ENCODE results near the gene USP44. TPM values are rescaled to one million over a fixed set of nuclear protein-coding genes. Genes with fewer than 3 reads are reported as not detected.

The USP44 gene
- total RNA-seq, 1 donor, result 0.36 TPM

- Histone ChIP-seq H3K4me3 (ENCODE audit: insufficient read depth, low read length) (no peak overlapping the region), H2AFZ (ENCODE audit: low read length) (no peak overlapping the region), H3K9me3 (ENCODE audit: low read depth, low read length) (no peaks in the 10 kb centered on the region), H3K4me1 (ENCODE audit: insufficient read depth, low read length) (no peaks in the 10 kb centered on the region), H3K4me2 (ENCODE audit: insufficient read depth, low read length) (no peak overlapping the region), H3K27me3 (ENCODE audit: insufficient read depth, low read length) (no peaks in the 10 kb centered on the region), H3K27ac (ENCODE audit: low read depth, low read length) (no peak overlapping the region), H4K20me1 (ENCODE audit: insufficient read depth, low read length) (no peaks in the 10 kb centered on the region), H3K36me3 (ENCODE audit: insufficient read depth, low read length) (no peaks in the 10 kb centered on the region), H3K79me2 (ENCODE audit: insufficient read depth, low read length) (no peaks in the 10 kb centered on the region)
- no peak for TF ChIP-seq CTCF (IDR thresholded peaks at IDR 0.05; ENCODE audit: extremely low read depth, low read depth, low read length)
- DNase-seq (ENCODE audit: insufficient read length, low spot score, missing footprints), result no peak
Observed at GRCh38 chr12:95522692-95523091, 28.6 kb downstream of the USP44 start.

DNA sequence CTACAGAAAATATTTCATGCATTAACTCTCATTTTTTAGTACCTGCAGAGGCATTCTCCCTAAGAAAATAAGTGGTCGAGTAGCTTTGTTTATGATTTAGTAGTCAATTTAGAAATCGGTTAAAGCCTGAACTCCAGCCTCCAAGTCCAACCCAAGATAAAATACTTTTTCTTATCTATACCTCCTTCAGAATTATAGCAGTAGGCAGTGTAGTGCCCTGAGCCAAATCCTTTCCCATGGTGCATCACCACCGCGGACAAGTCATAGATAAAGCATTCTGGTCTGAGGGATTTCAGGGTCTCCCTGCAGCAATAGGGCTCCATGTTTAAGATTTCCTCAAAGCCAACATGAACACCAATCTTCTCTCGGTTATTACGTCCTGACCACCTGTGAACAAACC is 30.5 kb downstream of the USP44 start:
- Histone ChIP-seq H3K4me3 (ENCODE audit: insufficient read depth, low read length) (no peak overlapping the region), H3K36me3 (ENCODE audit: insufficient read depth, low read length) (no peaks in the 10 kb centered on the region), H3K9me3 (ENCODE audit: low read depth, low read length) (no peaks in the 10 kb centered on the region), H3K79me2 (ENCODE audit: insufficient read depth, low read length) (no peaks in the 10 kb centered on the region), H3K27me3 (ENCODE audit: insufficient read depth, low read length) (no peaks in the 10 kb centered on the region), H3K4me1 (ENCODE audit: insufficient read depth, low read length) (no peaks in the 10 kb centered on the region), H4K20me1 (ENCODE audit: insufficient read depth, low read length) (no peaks in the 10 kb centered on the region), H3K27ac (ENCODE audit: low read depth, low read length) (no peak overlapping the region), H2AFZ (ENCODE audit: low read length) (no peak overlapping the region), H3K4me2 (ENCODE audit: insufficient read depth, low read length) (no peak overlapping the region)
- TF ChIP-seq CTCF (IDR thresholded peaks at IDR 0.05; ENCODE audit: extremely low read depth, low read depth, low read length), result no peak
- no peak for DNase-seq (ENCODE audit: insufficient read length, low spot score, missing footprints)

- no peak overlapping the region for H3K4me2 ChIP-seq (ENCODE audit: insufficient read depth, low read length)
- peaks cover 6% of the 10 kb centered on the region for H3K36me3 ChIP-seq (ENCODE audit: insufficient read depth, low read length)
- H3K27me3 ChIP-seq (ENCODE audit: insufficient read depth, low read length), result no peaks in the 10 kb centered on the region
Observed at GRCh38 chr12:95518944-95519343, 32.3 kb downstream of the USP44 start.

GRCh38 chr12:95517246-95517645 is 34.0 kb downstream of the USP44 start:
- TF ChIP-seq CTCF (IDR thresholded peaks at IDR 0.05; ENCODE audit: extremely low read depth, low read depth, low read length), result no peak
- H3K79me2 ChIP-seq (ENCODE audit: insufficient read depth, low read length), result no peaks in the 10 kb centered on the region
- H3K4me2 ChIP-seq (ENCODE audit: insufficient read depth, low read length), result no peak overlapping the region
- H3K36me3 ChIP-seq (ENCODE audit: insufficient read depth, low read length), result peaks cover 22% of the 10 kb centered on the region
- H3K4me1 ChIP-seq (ENCODE audit: insufficient read depth, low read length), result no peaks in the 10 kb centered on the region
- no peaks in the 10 kb centered on the region for H4K20me1 ChIP-seq (ENCODE audit: insufficient read depth, low read length)
- no peaks in the 10 kb centered on the region for H3K9me3 ChIP-seq (ENCODE audit: low read depth, low read length)
- H3K27me3 ChIP-seq (ENCODE audit: insufficient read depth, low read length), result no peaks in the 10 kb centered on the region
- DNase-seq (ENCODE audit: insufficient read length, low spot score, missing footprints), result no peak
- no peak overlapping the region for H3K27ac ChIP-seq (ENCODE audit: low read depth, low read length)
- H2AFZ ChIP-seq (ENCODE audit: low read length), result no peak overlapping the region
- no peak overlapping the region for H3K4me3 ChIP-seq (ENCODE audit: insufficient read depth, low read length)

More at GRCh38 chr12:95518944-95519343, 32.3 kb downstream of the USP44 start:
- no peak overlapping the region for H3K27ac ChIP-seq (ENCODE audit: low read depth, low read length)
- H3K4me1 ChIP-seq (ENCODE audit: insufficient read depth, low read length), result no peaks in the 10 kb centered on the region
- no peaks in the 10 kb centered on the region for H3K9me3 ChIP-seq (ENCODE audit: low read depth, low read length)
- no peak overlapping the region for H3K4me3 ChIP-seq (ENCODE audit: insufficient read depth, low read length)
- no peak overlapping the region for H2AFZ ChIP-seq (ENCODE audit: low read length)
- no peaks in the 10 kb centered on the region for H4K20me1 ChIP-seq (ENCODE audit: insufficient read depth, low read length)
- no peaks in the 10 kb centered on the region for H3K79me2 ChIP-seq (ENCODE audit: insufficient read depth, low read length)
- no peak for DNase-seq (ENCODE audit: insufficient read length, low spot score, missing footprints)
- no peak for TF ChIP-seq CTCF (IDR thresholded peaks at IDR 0.05; ENCODE audit: extremely low read depth, low read depth, low read length)

All from osteoblast (primary cell).